Islet of Langerhans (tissue), 1 donor: Measurements from ENCODE around the gene SPG7.

Source experiments
- FAIRE-seq: peaks from one replicate; lab custom pipeline; 2011; peaks lifted over from hg19 to GRCh38; lab: Jason Lieb, UNC

SPG7 gene

DNA sequence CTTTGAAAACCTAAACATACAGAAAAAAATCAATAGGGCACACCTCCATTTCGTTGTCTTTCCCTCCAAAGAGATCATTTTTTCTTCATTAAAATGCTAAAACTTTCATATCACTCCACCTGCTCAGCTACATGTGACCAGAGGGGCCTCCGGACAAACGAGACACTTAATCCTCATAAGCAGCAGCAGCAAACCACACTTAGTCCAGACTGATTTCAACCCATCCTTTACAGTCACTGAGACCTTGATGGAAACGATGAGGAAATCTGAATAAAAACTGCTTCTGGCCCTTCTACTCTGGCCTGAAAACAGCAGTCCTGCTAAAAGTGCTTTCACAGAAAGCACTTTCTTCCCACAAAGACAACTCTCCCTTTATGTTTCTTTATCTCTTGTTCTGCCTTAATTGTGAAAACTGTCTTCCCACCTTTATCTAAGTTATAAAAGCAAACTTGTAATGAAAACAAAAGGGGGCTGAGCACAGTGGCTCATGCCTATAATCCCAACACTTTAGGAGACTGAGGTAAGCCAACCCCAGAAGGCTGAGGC is 22.4 kb upstream of the SPG7 start:
- no peak for FAIRE-seq

DNA sequence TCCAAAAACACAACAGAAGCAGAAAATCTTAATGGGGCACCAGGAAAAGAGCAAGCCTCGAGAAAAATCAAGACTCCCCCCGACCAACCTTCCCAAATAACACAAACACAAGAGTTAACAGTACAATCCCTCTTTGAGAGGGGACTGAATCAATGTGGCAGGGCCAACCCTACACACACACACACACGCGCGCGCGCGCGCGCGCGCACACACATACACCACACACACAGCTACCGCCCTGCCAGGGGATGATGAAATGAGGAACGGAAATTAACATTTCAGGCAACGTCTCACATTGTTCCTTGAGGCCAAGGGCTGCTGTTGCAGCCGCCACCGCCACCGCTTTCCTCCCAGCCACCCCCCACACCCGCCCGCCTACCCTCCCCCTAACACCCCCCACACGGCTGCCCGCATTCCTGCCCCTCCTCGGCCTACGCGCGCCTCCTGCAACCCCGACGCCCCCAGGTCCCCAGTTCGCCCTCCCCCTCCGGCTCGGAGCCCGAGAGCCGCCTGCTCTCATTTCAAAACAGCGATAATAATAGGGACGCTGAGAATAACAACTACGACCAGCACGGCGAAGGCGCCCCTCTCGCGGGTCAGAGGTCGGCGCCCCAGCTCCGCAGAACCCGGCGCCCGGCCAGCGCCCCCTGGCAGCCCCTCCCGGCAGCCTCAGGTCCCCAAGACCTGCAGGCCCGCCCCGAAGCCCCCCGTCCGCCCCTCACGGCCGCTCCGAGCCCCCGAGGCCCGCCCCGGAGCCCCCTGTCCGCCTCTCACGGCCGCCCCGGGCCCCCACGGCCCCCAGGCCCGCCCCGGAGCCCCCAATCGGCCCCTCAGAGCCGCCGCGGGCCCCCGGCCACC is 18.9 kb upstream of the SPG7 start:
- no peak for FAIRE-seq

DNA sequence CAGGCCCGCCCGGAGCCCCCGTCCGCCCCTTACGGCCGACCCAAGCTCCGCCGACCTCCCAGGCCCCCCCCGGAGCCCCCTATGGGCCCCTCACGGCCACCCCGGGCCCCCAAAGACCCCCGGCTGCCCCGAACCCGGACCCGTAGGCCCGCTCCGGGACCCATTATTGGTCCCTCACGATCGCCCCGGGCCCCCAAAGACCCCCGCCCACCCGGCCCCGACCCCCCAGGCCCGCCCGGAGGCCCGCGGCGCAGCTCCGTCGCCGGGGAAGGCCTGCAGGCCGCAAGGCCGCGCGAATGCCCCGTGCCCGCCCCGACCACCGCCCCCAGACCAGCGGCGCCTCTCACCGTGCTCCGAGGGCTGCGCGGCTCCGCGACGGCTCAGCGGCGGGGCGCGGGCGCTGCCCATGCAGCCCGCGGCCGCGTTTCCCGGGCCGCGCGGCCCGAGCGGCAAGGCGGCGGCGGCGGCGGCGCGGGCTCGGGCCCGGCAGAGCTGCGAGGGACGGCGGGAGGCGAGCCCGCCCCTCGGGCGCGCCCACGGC is 18.2 kb upstream of the SPG7 start:
- no peak for FAIRE-seq

- FAIRE-seq: no peak
Observed at GRCh38 chr16:89490439-89491237, 17.6 kb upstream of the SPG7 start, which contains the start of gene ANKRD11. TSS of gene ANKRD11 (minus strand) at chr16:89490561. CDS start at chr16:89317019, 173,542 bp downstream.

DNA sequence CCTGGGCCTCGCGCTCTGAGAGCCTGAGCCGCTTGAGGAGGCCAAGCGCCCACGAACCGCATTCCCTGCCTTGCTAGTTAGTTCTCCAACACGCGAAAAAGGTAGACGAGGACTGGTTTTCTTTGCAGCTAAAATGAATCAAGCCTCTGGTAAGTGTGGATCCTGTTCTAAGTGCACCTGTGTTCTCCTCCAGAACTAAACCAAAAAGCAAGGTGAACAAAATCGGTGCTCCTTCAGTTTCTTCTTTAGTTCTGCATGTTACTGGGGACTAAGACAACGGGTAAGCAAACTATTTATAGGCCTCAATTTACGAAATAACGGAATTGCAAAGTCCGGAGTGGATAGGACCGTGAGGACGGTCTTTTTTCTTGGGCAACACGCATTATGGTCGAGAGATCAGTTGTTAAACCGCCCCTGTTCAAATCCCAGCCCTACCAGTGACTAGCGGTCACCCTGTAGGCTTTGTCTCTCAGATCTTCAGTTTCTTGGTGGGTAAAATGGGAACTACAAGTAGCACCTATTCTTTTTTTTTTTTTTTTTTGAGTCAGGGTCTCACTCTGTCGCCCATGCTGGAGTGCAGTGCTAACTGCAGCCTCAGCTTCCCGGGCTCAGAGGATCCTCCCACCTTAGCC is 16.8 kb upstream of the SPG7 start:
- no peak for FAIRE-seq

GRCh38 chr16:89491974-89492687 is 16.1 kb upstream of the SPG7 start:
- no peak for FAIRE-seq

GRCh38 chr16:89493776-89494175 is 14.4 kb upstream of the SPG7 start:
- FAIRE-seq: no peak

GRCh38 chr16:89495121-89495520 is 13.1 kb upstream of the SPG7 start:
- FAIRE-seq: no peak

DNA sequence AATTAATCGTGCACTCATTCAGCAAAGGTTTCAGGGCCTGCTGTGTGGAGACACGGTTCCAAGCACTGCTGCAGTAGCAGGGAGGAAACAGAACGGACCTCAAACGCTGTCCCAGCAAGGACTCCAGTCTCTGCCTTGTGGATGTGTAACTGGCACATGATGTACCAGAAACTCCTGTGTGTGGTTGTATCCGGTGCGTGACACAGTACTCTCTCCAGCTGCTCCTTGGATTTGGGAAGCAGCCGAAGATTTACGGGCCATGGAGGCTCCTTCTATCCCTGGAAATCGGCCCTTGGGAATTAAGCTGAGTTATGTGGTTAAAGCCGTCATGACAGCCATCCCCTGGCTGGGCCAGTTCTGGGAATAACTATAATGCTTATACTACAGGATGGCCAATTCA is 9.4 kb upstream of the SPG7 start:
- FAIRE-seq: no peak

DNA sequence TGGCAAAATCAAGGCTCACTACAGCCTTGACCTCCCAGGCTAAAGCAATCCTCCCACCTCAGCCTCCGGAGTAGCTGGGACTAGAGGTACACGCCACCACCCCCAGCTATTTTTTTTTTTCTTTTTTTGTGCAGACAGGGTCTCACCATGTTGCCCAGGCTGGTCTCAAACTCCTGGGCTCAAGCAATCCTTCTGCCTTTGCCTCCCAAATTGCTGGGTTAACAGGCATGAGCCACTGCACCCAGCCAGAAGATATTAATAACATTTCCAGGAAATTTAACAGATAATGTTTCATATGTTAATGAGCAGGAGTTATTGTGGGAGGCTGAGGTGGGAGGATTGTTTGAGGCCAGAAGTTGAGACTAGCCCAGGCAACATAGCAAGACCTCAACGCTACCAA is 8.4 kb upstream of the SPG7 start:
- FAIRE-seq: no peak

DNA sequence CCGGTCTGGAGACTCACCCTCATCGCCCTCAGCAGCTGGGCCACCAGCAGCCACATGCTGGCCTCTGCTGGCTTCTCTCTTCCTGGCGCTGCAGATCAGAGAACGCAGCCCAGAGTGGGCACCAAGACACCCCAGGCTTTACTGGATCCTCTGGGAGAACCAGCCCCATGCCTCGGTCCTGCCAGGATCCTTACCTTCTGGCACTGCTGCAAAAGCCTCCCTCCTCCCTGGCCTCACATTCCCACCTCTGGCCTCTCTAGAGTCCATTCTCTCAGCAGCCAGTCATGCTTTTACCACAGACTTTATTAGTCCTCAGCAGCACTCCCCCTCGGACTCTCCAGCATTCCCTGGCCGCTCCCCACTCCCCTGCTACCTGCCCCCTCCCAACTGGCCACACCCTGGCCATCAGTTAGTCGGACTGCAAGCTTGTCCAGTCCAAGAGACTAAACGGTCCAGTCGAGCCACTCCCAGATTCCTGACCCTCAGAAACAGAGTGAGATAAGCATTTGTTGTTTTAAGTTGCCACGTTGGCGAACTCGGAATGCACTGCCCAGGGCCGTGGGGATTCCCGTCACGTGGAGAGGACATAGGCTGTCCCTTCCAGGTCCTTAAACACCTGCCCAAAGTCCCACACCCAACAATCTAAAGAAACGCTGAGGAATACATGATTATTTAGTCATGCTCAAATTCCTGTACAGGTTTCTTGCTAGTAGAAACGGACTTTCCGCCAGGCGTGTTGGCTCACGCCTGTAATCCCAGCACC is 5.9 kb upstream of the SPG7 start:
- no peak for FAIRE-seq

GRCh38 chr16:89504091-89504490 is 4.1 kb upstream of the SPG7 start:
- no peak for FAIRE-seq

DNA sequence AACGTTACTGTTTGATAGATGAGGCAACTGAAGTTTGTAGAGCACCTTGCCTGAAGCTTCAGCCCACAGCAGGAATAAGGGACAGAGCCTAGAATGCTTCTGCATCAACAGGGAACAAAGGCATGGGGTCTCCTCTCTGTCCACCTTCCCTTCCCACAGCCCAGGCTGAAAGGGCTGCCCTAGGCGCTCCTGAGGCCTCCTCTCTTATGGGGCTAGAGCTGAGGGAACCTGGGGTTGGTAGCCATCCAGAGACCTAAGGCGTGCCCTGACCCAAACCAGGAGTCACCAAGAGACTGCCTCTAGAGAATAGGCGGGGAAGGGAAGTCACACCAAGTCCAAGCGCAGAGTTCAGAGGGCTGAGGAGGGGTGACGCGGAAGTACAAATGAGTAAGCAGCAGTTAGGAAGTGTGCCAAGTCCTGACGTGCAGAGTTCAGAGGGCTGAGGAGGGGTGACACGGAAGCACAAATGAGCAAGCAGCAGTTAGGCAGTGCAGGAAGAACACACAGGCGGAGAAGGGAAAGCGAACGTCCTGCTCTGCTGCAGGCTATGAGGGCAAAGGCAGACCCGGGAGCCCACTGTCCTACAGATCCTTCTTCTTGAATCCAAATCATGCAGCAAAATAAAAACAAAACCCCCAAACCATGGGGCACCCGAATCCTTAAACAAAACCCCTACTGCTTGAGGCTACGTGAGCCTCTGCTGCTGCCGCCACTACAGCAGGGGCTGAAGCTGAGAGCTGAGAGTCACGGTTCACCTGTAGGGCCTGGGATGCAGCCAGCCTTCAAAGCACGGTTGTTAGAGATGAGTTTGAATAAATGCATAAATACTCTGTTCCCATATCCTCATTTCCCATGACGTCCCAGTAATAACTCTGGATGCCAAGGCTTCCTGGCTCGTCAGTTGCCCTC is 2.7 kb upstream of the SPG7 start:
- FAIRE-seq: no peak

DNA sequence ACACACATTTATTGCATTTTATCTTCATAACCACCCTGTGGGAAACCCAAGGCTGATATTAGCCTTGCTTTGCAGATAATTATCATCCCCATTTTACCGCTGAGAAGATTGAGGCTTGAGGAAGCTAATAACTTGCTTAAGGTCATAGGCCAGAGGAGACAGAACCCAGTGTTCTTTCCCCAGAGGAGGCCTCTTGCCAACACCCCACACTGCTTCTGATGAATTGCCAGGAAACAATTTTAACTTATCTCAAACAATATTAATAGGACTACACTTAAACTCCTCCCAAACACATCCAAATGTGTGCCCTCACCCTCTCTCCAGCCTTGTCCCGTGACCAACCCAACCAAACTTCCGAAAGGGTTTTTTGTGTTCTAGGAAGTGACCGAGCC is 2.1 kb upstream of the SPG7 start:
- no peak for FAIRE-seq

DNA sequence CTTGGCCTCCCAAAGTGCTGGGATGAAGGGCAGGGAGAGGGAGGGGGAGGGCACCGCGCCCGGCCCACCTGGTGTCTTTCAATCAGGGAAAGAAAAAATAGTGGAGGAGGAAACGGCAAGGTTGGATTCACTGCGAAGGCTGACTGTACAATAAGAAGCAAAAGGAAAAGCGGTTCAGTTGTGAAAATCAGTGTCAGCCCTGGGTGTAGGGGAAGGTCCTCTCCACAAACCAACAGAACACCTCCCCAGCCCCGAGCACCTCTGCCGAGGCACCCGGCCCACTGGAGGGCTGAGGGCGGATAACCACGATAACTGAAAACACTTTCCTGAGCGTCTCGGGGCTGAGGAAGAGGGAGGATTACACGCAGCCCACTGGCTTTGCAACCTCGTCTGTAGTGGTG is 1.4 kb upstream of the SPG7 start:
- no peak for FAIRE-seq

DNA sequence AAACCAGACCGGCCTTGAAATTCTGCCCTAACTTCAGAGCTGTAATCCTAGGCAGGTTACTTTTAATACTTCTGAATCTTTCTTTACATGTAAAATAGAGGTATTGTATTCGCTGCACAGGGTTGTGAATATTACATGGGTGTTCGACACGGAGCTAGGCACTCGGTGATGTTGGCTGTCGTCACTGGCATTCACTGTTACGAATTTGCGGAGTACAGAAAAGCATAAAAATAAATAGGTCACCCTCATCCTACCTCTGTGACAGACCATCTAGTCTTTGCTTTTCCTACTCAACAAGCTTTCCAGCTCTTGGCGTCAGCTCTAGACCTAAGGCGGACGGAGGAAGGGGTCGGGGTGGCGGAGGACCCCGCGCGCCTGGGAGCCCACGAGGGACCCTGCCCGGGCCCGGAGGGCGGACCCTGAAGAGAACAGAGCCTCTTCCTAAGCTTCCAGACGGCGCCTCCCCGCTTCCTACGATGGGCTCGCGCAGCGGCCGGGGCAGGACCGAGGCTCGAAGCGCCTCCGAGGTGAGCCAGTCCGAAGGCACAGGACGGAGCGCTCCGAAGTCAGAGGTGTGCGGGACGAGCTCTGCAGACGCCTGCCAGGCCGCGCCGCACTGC is 879 bp upstream of the SPG7 start:
- FAIRE-seq: no peak

DNA sequence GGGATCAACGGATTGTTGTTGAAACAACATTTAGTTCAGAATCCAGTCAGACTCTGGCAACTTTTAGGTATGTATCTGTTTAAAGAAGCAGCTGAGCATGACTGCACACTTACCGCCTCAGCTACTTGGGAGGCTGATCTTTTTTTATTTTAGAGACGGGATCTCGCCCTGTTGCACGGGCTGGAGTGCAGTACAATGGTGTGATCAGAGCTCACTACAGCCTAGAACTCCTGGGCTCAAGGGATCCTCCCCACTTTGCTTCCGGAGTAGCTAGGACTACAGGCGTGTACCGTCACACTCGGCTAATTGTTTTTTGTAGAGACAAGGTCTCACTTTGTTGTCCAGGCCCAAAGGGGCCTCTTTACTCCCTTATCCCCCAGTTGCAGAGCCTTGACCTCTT is 2.3 kb downstream of the SPG7 start:
- no peak for FAIRE-seq

DNA sequence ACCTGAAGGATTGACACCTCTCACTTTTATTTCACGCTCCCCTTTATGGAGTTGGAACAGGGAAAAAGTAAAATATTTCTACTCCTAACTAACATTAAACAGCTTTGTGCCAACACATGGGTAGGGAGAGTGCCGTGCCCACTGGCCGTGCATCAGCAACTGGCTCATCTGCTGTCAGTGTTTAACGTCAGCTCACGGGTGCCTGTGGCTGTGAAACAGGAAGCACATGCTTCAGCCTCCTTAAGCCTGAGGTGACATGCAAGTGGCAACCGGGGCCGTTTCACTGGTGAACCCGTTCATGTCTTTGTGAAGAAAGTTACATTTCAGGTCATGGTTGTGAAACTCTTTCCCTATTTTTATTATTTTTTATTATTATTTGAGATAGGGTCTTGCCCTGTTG is 3.2 kb downstream of the SPG7 start:
- no peak for FAIRE-seq

- no peak for FAIRE-seq
Observed at GRCh38 chr16:89512453-89512852, 4.2 kb downstream of the SPG7 start.

- no peak for FAIRE-seq
Observed at GRCh38 chr16:89517128-89517527, 8.9 kb downstream of the SPG7 start.
